ENCODE results near the gene TBC1D5. TPM values are rescaled to one million over a fixed set of nuclear protein-coding genes. Genes with fewer than 3 reads are reported as not detected.
A peak's percentile ranks its signal among the peaks of the same experiment; 100 is the strongest.

Gene TBC1D5
- polyA plus RNA-seq, 2 of the 4 experiments (the other 2 are of a cell fraction): 36.7 to 72.2 TPM

GRCh38 chr3:17300441-17300840 is 442.0 kb downstream of the TBC1D5 start:
- ChIA-PET CTCF (no interaction called here), POLR2A (no interaction called here)
- no peak for TF ChIP-seq ZFP36 (IDR thresholded peaks at IDR 0.05; ENCODE audit: borderline replicate concordance, partially characterized antibody)
- no peak for TF ChIP-seq RAD21 (conservative IDR thresholded peaks at IDR 0.05 in 1 of 2, IDR thresholded peaks at IDR 0.05 in 1 of 2)
- TF ChIP-seq JUN (IDR thresholded peaks at IDR 0.05): no peak
- no peak for TF ChIP-seq RFX5 (IDR thresholded peaks at IDR 0.05)
- no peak for TF ChIP-seq TFCP2L1 (CRISPR knock-in tag; IDR thresholded peaks at IDR 0.05)
- no peak for TF ChIP-seq EP300 (IDR thresholded peaks at IDR 0.05)
- no peak for TF ChIP-seq CHD2 (IDR thresholded peaks at IDR 0.05; ENCODE audit: low read length, partially characterized antibody)
- no peak for TF ChIP-seq ZNF302 (CRISPR knock-in tag; IDR thresholded peaks at IDR 0.05)
- no peak for TF ChIP-seq HEYL (CRISPR knock-in tag; IDR thresholded peaks at IDR 0.05)
- no peak for TF ChIP-seq HDAC2 (IDR thresholded peaks at IDR 0.05)
- no peak for TF ChIP-seq ATOH8 (CRISPR knock-in tag; IDR thresholded peaks at IDR 0.05; ENCODE audit: low read depth)
- TF ChIP-seq PBX3 (IDR thresholded peaks at IDR 0.05): no peak
- TF ChIP-seq SREBF2 (IDR thresholded peaks at IDR 0.05): no peak
- TF ChIP-seq KDM1A (IDR thresholded peaks at IDR 0.05; ENCODE audit: low read depth): no peak
- TF ChIP-seq RARB (CRISPR knock-in tag; IDR thresholded peaks at IDR 0.05): no peak
- 92% methylated on average over 4 of the region's 4 CpGs for WGBS (ENCODE audit: missing lambda C conversion rate)
- DNase-seq (ENCODE audit: low read depth in 1 of 2, low spot score in 1 of 2) (no peak), ATAC-seq (no peak), FAIRE-seq (no peak)
- no peak overlapping the region for H3K4me2 ChIP-seq
- no peak overlapping the region for H3K27ac ChIP-seq
- H3K4me3 ChIP-seq: no peak overlapping the region
- H3K9me3 ChIP-seq: no peaks in the 10 kb centered on the region
- no peaks in the 10 kb centered on the region for H3K4me1 ChIP-seq

- POLR2A ChIA-PET: no interaction called here
- no peak for TF ChIP-seq TP53 (CRISPR knock-in tag; IDR thresholded peaks at IDR 0.05)
- TF ChIP-seq MAFK (IDR thresholded peaks at IDR 0.05; ENCODE audit: partially characterized antibody): peak; percentile 46
Observed at GRCh38 chr3:17298038-17298437, 444.4 kb downstream of the TBC1D5 start.

GRCh38 chr3:17292556-17292955 is 449.9 kb downstream of the TBC1D5 start:
- ChIA-PET CTCF (no interaction called here), POLR2A (no interaction called here)
- TF ChIP-seq JUNB (IDR thresholded peaks at IDR 0.05): no peak
- no peak for TF ChIP-seq CTCF (IDR thresholded peaks at IDR 0.05)
- TF ChIP-seq USF2 (IDR thresholded peaks at IDR 0.05): no peak
- no peak for TF ChIP-seq HEYL (CRISPR knock-in tag; IDR thresholded peaks at IDR 0.05)
- TF ChIP-seq ZNF302 (CRISPR knock-in tag; IDR thresholded peaks at IDR 0.05): no peak
- TF ChIP-seq SREBF2 (IDR thresholded peaks at IDR 0.05): no peak
- TF ChIP-seq RARB (CRISPR knock-in tag; IDR thresholded peaks at IDR 0.05): no peak
- no peak for TF ChIP-seq FOSL2 (IDR thresholded peaks at IDR 0.05)
- TF ChIP-seq FOSL2 (CRISPR knock-in tag; IDR thresholded peaks at IDR 0.05): no peak
- TF ChIP-seq ELK1 (IDR thresholded peaks at IDR 0.05; ENCODE audit: low read depth, low read length): no peak
- no peak for TF ChIP-seq CHD4 (IDR thresholded peaks at IDR 0.05; ENCODE audit: borderline replicate concordance)

More at GRCh38 chr3:17298038-17298437, 444.4 kb downstream of the TBC1D5 start:
- FAIRE-seq (no peak), ATAC-seq (no peak), DNase-seq (ENCODE audit: low read depth in 1 of 2, low spot score in 1 of 2) (no peak)
- no peak overlapping the region for H3K27ac ChIP-seq
- no peaks in the 10 kb centered on the region for H3K4me1 ChIP-seq
- no peaks in the 10 kb centered on the region for H3K9me3 ChIP-seq
- H3K4me2 ChIP-seq: no peak overlapping the region
- no peak overlapping the region for H3K4me3 ChIP-seq
- CTCF ChIA-PET: no interaction called here

More at GRCh38 chr3:17292556-17292955, 449.9 kb downstream of the TBC1D5 start:
- FAIRE-seq: no peak
- H3K4me3 ChIP-seq: no peak overlapping the region
- no peak for DNase-seq (ENCODE audit: low read depth in 1 of 2, low spot score in 1 of 2)
- H3K9me3 ChIP-seq: no peaks in the 10 kb centered on the region
- H3K27ac ChIP-seq: no peak overlapping the region
- ATAC-seq: no peak
- no peak overlapping the region for H3K4me2 ChIP-seq
- H3K4me1 ChIP-seq: no peaks in the 10 kb centered on the region

All from A549 (cell line).